HT1080 (cell line): Measurements from ENCODE around the gene AP5S1. TPM values are rescaled to one million over a fixed set of nuclear protein-coding genes. Genes with fewer than 3 reads are reported as not detected.
"Not testable (repeated sequence)": the region's sequence is repeated elsewhere in the genome, so short reads cannot be mapped to it uniquely, and the experiment has no call there.

Experiments
- DNase-seq: peaks from one replicate; pipeline ENCODE4 v3.0.0-alpha.2; 2015; ENCODE audit warnings: low read depth
- total RNA-seq: library from RNA; depleted of rRNA; stranded (reverse); fragments of >200 nt; shearing (Covaris generic); gene quantifications from 2 replicates; pipeline ENCODE4 v1.2.3, GENCODE V29; 2014

The AP5S1 gene
- total RNA-seq, 1 experiment from 2014 or later = 40.5 TPM

- peak; percentile 100 for DNase-seq
These were observed 8.7 kb upstream of the AP5S1 start for GRCh38 chr20:3811467-3812258.

GRCh38 chr20:3812259-3812681, 8.1 kb upstream of the AP5S1 start:
- no peak for DNase-seq

- DNase-seq = no peak
These were observed 7.1 kb upstream of the AP5S1 start for GRCh38 chr20:3812975-3813847.

GRCh38 chr20:3813848-3814581, 6.3 kb upstream of the AP5S1 start:
- DNase-seq = no peak

GRCh38 chr20:3814928-3815495, 5.3 kb upstream of the AP5S1 start:
- no peak for DNase-seq

GRCh38 chr20:3815703-3816315, 4.5 kb upstream of the AP5S1 start:
- no peak for DNase-seq

GRCh38 chr20:3818155-3819151, 1.9 kb upstream of the AP5S1 start:
- peak; percentile 85 for DNase-seq

GRCh38 chr20:3819411-3820047, 818 bp upstream of the AP5S1 start:
- no peak for DNase-seq

- DNase-seq = no peak
These were observed 767 bp downstream of the AP5S1 start for GRCh38 chr20:3820901-3821727.

- DNase-seq = no peak
These were observed 1.6 kb downstream of the AP5S1 start for GRCh38 chr20:3821996-3822395.

- no peak for DNase-seq
These were observed 3.5 kb downstream of the AP5S1 start for GRCh38 chr20:3823881-3824280.

- DNase-seq = no peak
These were observed 5.2 kb downstream of the AP5S1 start for GRCh38 chr20:3825526-3825925.

GRCh38 chr20:3826420-3826819, 6.1 kb downstream of the AP5S1 start:
- no peak for DNase-seq

- no peak for DNase-seq
These were observed 8.5 kb downstream of the AP5S1 start for GRCh38 chr20:3828798-3829197.

GRCh38 chr20:3829891-3830290, 9.5 kb downstream of the AP5S1 start:
- DNase-seq = not testable (repeated sequence)

- DNase-seq = no peak
These were observed 15.8 kb downstream of the AP5S1 start for GRCh38 chr20:3836132-3836531.

GRCh38 chr20:3839328-3839727, 19.0 kb downstream of the AP5S1 start:
- DNase-seq = no peak

- peak; percentile 30 for DNase-seq
These were observed 19.9 kb downstream of the AP5S1 start for GRCh38 chr20:3840201-3840600.
